Peyer's patch (tissue), 4 donors: Measurements from ENCODE around the gene FARP1. TPM values are rescaled to one million over a fixed set of nuclear protein-coding genes. Genes with fewer than 3 reads are reported as not detected.

Source experiments
- DNase-seq, 3 donors: peaks; one replicate each; pipeline ENCODE4 v3.0.0-alpha.2; 2017 to 2019
- H3K27ac ChIP-seq, 4 donors: fragments of 200-600 bp; sonication (generic); one replicate each; pipeline ENCODE4 v1.5.1; 2016 to 2019
- H3K27me3 ChIP-seq, 2 donors: fragments of 200-600 bp; sonication (generic); one replicate each; pipeline ENCODE4 v1.5.1; 2019
- H3K36me3 ChIP-seq, 3 donors: fragments of 200-600 bp; sonication (generic); one replicate each; pipeline ENCODE4 v1.5.1; 2016 to 2019
- H3K4me1 ChIP-seq, 4 donors: fragments of 200-600 bp; sonication (generic); one replicate each; pipeline ENCODE4 v1.5.1; 2016 to 2019
- H3K4me3 ChIP-seq, 4 donors: fragments of 200-600 bp; sonication (generic); 1 replicate in 3 of 4; 2 replicates in 1 of 4; pipeline ENCODE4 v1.5.1; 2016 to 2019; ENCODE audit warnings: mild to moderate bottlenecking in 1 of 4
- H3K9me3 ChIP-seq, 4 donors: fragments of 200-600 bp; sonication (generic); one replicate each; pipeline ENCODE4 v1.5.1; 2016 to 2019; ENCODE audit warnings: mild to moderate bottlenecking in 1 of 4
- CTCF ChIP-seq, 6 experiments: fragments of 450-650 bp in 4 of 6; fragments of 200-600 bp in 2 of 6; sonication (generic) in 1 of 6; IDR thresholded peaks; one replicate each; pipeline ENCODE4 v1.5.1; 2017 to 2019; ENCODE audit warnings: antibody characterized with exemption in 6 of 6, mild to moderate bottlenecking in 3 of 6, moderate library complexity in 1 of 6
- POLR2A ChIP-seq, 2 donors: fragments of 450-650 bp; IDR thresholded peaks; one replicate each; pipeline ENCODE4 v1.5.1; 2017; ENCODE audit warnings: antibody characterized with exemption in 2 of 2, mild to moderate bottlenecking in 2 of 2, moderate library complexity in 2 of 2
- total RNA-seq, 4 donors: library from RNA; depleted of rRNA; stranded (reverse); fragments of >200 nt; gene quantifications; one replicate each; pipeline ENCODE4 v1.1.0, GENCODE V29; 2016

Gene FARP1
- total RNA-seq, 4 donors from 2014 or later, result 10.6 to 61.1 (median 14.9) TPM

- DNase-seq, result no peak
- peaks cover 0 to 3% (median 0%) of the 10 kb centered on the region in 4 donors for H3K9me3 ChIP-seq
- no peak overlapping the region for H3K4me3 ChIP-seq
- no peaks in the 10 kb centered on the region for H3K4me1 ChIP-seq
- H3K27ac ChIP-seq, result no peak overlapping the region
- peaks cover 0 to 5% (median 0%) of the 10 kb centered on the region in 3 donors for H3K36me3 ChIP-seq
- H3K27me3 ChIP-seq, result no peaks in the 10 kb centered on the region
- no peak for TF ChIP-seq CTCF (IDR thresholded peaks at IDR 0.05)
- TF ChIP-seq POLR2A (IDR thresholded peaks at IDR 0.05), result no peak
Measured at GRCh38 chr13:98415326-98416070, 272.6 kb downstream of the FARP1 start.

GRCh38 chr13:98416408-98416807 lies 273.5 kb downstream of the FARP1 start:
- Histone ChIP-seq H3K27ac (no peak overlapping the region), H3K4me3 (no peak overlapping the region), H3K4me1 (no peaks in the 10 kb centered on the region), H3K9me3 (peaks cover 0 to 3% (median 0%) of the 10 kb centered on the region in 4 donors), H3K36me3 (peaks cover 0 to 5% (median 0%) of the 10 kb centered on the region in 3 donors), H3K27me3 (no peaks in the 10 kb centered on the region)
- TF ChIP-seq CTCF (IDR thresholded peaks at IDR 0.05) (no peak), POLR2A (IDR thresholded peaks at IDR 0.05) (no peak)
- DNase-seq, result peak in 1 of 3 donors; percentile 61

GRCh38 chr13:98419786-98420553 lies 277.1 kb downstream of the FARP1 start:
- H3K9me3 ChIP-seq, result peaks cover 0 to 3% (median 0%) of the 10 kb centered on the region in 4 donors
- no peak overlapping the region for H3K27ac ChIP-seq
- peaks cover 0 to 5% (median 0%) of the 10 kb centered on the region in 3 donors for H3K36me3 ChIP-seq
- no peaks in the 10 kb centered on the region for H3K4me1 ChIP-seq
- DNase-seq, result no peak
- H3K4me3 ChIP-seq, result no peak overlapping the region
- no peaks in the 10 kb centered on the region for H3K27me3 ChIP-seq
- TF ChIP-seq POLR2A (IDR thresholded peaks at IDR 0.05) (no peak), CTCF (IDR thresholded peaks at IDR 0.05) (no peak)

- no peak overlapping the region for H3K27ac ChIP-seq
- H3K36me3 ChIP-seq, result peaks cover 0 to 5% (median 0%) of the 10 kb centered on the region in 3 donors
Measured at GRCh38 chr13:98420554-98421175, 277.8 kb downstream of the FARP1 start.

More at GRCh38 chr13:98420554-98421175, 277.8 kb downstream of the FARP1 start:
- no peak for TF ChIP-seq POLR2A (IDR thresholded peaks at IDR 0.05)
- TF ChIP-seq CTCF (IDR thresholded peaks at IDR 0.05), result no peak
- DNase-seq, result no peak
- no peaks in the 10 kb centered on the region for H3K27me3 ChIP-seq
- H3K4me3 ChIP-seq, result no peak overlapping the region
- peaks cover 0 to 3% (median 0%) of the 10 kb centered on the region in 4 donors for H3K9me3 ChIP-seq
- no peaks in the 10 kb centered on the region for H3K4me1 ChIP-seq
